Panc1 (cell line): ENCODE results near the gene NUP210L. TPM values are rescaled to one million over a fixed set of nuclear protein-coding genes. Genes with fewer than 3 reads are reported as not detected.
"Not testable (repeated sequence)": the region's sequence is repeated elsewhere in the genome, so short reads cannot be mapped to it uniquely, and the experiment has no call there.

Experiments used
- ATAC-seq: fragments of 200-7000 bp; cut with Tn5 transposase; 2 replicates; pipeline ENCODE4 v1.9.1; 2020; ENCODE audit warnings: mild to moderate bottlenecking, moderate library complexity
- BruUV-seq: library from RNA; stranded (reverse); fragments of 400-500 nt; replicated peaks from 2 replicates; lab custom pipeline; 2021; lab: Mats Ljungman, UMichigan
- CTCF ChIA-PET: fragments of 300-600 bp; sonication (Branson Sonifier 250); formaldehyde crosslinking; loops from one replicate; lab custom pipeline; 2022; ENCODE audit warnings: antibody characterized with exemption; lab: Charles Lee
- POLR2A ChIA-PET: fragments of 300-600 bp; sonication (Branson Sonifier 250); formaldehyde crosslinking; loops from one replicate; lab custom pipeline; 2022; ENCODE audit warnings: antibody characterized with exemption; lab: Charles Lee
- DNase-seq: peaks from one replicate; pipeline ENCODE4 v3.0.0-alpha.2; 2010; ENCODE audit warnings: low read depth, low spot score
- H3K27ac ChIP-seq: 2 replicates; pipeline ENCODE4 v1.5.1; 2011; ENCODE audit warnings: mild to moderate bottlenecking, low read length, inconsistent platforms
- H3K27me3 ChIP-seq: fragments of 200-500 bp; sonication (Bioruptor generic); 2 replicates; pipeline ENCODE4 v1.6.0; 2014; ENCODE audit warnings: low read length, inconsistent platforms; ENCODE audit not compliant: control insufficient read depth, insufficient read depth
- H3K36me3 ChIP-seq: fragments of 200-500 bp; sonication (Bioruptor generic); 2 replicates; pipeline ENCODE4 v1.5.1; 2014; ENCODE audit warnings: inconsistent platforms, mild to moderate bottlenecking, low read length, moderate library complexity; ENCODE audit not compliant: control insufficient read depth, insufficient read depth
- H3K4me1 ChIP-seq: 2 replicates; pipeline ENCODE4 v1.5.1; 2011; ENCODE audit warnings: inconsistent platforms, mild to moderate bottlenecking, low read length, moderate library complexity; ENCODE audit not compliant: control insufficient read depth, insufficient read depth
- H3K4me3 ChIP-seq, 2 experiments: 2 replicates each; pipeline ENCODE4 v1.5.1; 2011 to 2012; ENCODE audit warnings: low read depth in 2 of 2, low read length in 2 of 2, mild to moderate bottlenecking in 2 of 2, inconsistent platforms in 1 of 2, moderate library complexity in 1 of 2
- H3K9me3 ChIP-seq: fragments of 200-500 bp; sonication (Bioruptor generic); 2 replicates; pipeline ENCODE4 v1.5.1; 2014; ENCODE audit warnings: low read depth, mild to moderate bottlenecking, inconsistent platforms, low read length, moderate library complexity; ENCODE audit not compliant: control insufficient read depth, insufficient read depth
- CTCF ChIP-seq: fragments of 450-650 bp; IDR thresholded peaks from 2 replicates; pipeline ENCODE4 v1.5.1; 2017; ENCODE audit warnings: mild to moderate bottlenecking
- POLR2AphosphoS5 ChIP-seq: IDR thresholded peaks from 2 replicates; pipeline ENCODE4 v1.6.1; 2012; ENCODE audit warnings: mild to moderate bottlenecking, low read depth, low read length, moderate library complexity
- REST ChIP-seq, 2 experiments: IDR thresholded peaks; 2 replicates each; pipeline ENCODE4 v1.6.1; 2011 to 2012; ENCODE audit warnings: low read depth in 2 of 2, control low read depth in 1 of 2, low read length in 1 of 2, mild to moderate bottlenecking in 1 of 2, moderate library complexity in 1 of 2; ENCODE audit not compliant: insufficient read depth in 1 of 2
- SIN3A ChIP-seq: IDR thresholded peaks from 2 replicates; pipeline ENCODE4 v1.6.1; 2012; ENCODE audit warnings: low read depth, mild to moderate bottlenecking, low read length, moderate library complexity, borderline replicate concordance; ENCODE audit not compliant: insufficient read depth
- TCF7L2 ChIP-seq: IDR thresholded peaks from 2 replicates; pipeline ENCODE4 v1.6.1; 2011; ENCODE audit warnings: mild to moderate bottlenecking, low read depth, low read length, inconsistent platforms
- in situ Hi-C: cut with HindIII; loops from 2 replicates; pipeline ENCODE4 v1.10.0; 2016; ENCODE audit warnings: low sequenced_read_pairs, low pct_unique_long_range_greater_than_20kb
- intact Hi-C: fragments of 100-400 bp; cut with micrococcal nuclease; formaldehyde crosslinking; loops from one replicate; pipeline ENCODE4 v1.10.0; 2022; ENCODE audit not compliant: unreplicated experiment
- total RNA-seq: library from RNA; stranded (reverse); gene quantifications from one replicate; pipeline ENCODE4 v1.2.1, GENCODE V29; 2021; ENCODE audit not compliant: unreplicated experiment

Gene NUP210L
- total RNA-seq, 1 experiment from 2014 or later, result 0.05 TPM

GRCh38 chr1:154115180-154115579 lies 39.7 kb downstream of the NUP210L start:
- no peak for TF ChIP-seq TCF7L2
- TF ChIP-seq POLR2AphosphoS5, result no peak
- no peak for TF ChIP-seq SIN3A
- TF ChIP-seq REST (IDR thresholded peaks at IDR 0.05; ENCODE audit: insufficient read depth in 1 of 2, low read depth in 2 of 2, low read length in 1 of 2), result no peak
- no peak for TF ChIP-seq CTCF
- H3K4me3 ChIP-seq, result no peak overlapping the region
- no peaks in the 10 kb centered on the region for H3K27me3 ChIP-seq
- no peaks in the 10 kb centered on the region for H3K9me3 ChIP-seq
- BruUV-seq, result no TSS peak
- DNase-seq (no peak), ATAC-seq (no peak)
- H3K4me1 ChIP-seq, result no peaks in the 10 kb centered on the region
- in situ Hi-C loops (no loop called here), intact Hi-C loops (no loop called here)
- H3K36me3 ChIP-seq, result no peaks in the 10 kb centered on the region
- CTCF ChIA-PET, result no interaction called here
- no peak overlapping the region for H3K27ac ChIP-seq
- POLR2A ChIA-PET, result interaction anchor here (1.0 kb wide), 1 partner anchor 14 kb away, joined by 3 read pairs; no protein-coding TSS in a partner anchor

DNA sequence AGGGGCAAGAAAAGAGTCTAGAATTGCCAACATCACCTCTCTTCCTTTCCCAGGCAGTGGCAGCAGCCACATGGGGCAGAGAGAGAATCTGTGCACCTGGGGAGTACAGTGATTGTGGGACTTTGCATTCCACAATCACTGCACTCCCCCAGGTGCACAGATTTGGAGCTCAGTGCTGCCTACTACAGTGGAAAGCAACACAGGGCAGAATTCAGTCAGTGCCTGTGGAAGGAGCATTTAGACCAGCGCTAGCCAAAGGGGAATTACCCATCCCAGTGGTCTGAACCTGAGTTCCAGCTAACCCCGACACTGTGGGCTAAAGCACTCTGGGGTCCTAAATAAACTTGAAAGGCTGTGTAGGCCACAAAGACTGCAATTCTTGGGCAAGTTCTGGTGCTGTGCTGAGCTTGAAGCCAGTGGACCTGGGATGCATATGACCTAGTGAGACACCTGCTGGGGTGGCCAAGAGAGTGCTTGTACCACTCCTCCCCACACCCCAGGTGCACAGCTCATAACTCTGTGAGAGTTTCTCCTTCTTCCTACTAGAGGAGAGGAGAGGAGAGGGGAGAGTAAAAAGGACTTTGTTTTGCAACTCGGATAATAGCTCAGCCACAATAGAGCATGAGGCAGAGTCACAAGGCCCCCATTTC lies 50.3 kb downstream of the NUP210L start:
- BruUV-seq, result no TSS peak
- H3K4me1 ChIP-seq, result no peaks in the 10 kb centered on the region
- no peaks in the 10 kb centered on the region for H3K36me3 ChIP-seq
- no peak for TF ChIP-seq POLR2AphosphoS5
- no peak for DNase-seq
- H3K27ac ChIP-seq, result no peak overlapping the region
- no peaks in the 10 kb centered on the region for H3K9me3 ChIP-seq
- POLR2A ChIA-PET, result interaction anchor here (0.6 kb wide), 1 partner anchor 14 kb away, joined by 3 read pairs; no protein-coding TSS in a partner anchor
- CTCF ChIA-PET, result no interaction called here
- intact Hi-C loops, result no loop called here
- in situ Hi-C loops, result no loop called here
- ATAC-seq, result peak; percentile 68
- no peaks in the 10 kb centered on the region for H3K27me3 ChIP-seq
- H3K4me3 ChIP-seq, result no peak overlapping the region

DNA sequence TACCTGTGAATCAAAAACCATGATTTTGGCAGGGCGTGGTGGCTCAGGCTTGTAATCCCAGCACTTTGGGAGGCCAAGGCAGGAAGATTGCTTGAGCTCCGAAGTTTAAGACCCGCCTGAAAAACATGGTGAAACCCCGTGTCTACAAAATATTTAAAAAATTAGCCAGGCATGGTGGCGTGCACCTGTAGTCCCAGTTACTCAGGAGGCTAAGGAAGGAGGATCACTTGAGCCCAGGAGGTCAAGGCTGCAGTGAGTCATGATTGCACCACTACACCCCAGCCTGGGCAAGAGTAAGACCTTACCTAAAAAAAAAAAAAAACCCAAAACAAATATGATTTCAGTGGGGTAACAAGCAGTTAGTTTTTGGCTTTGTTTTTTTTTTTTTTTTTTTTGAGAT lies 54.7 kb downstream of the NUP210L start:
- DNase-seq, H3K4me3 ChIP-seq, CTCF ChIA-PET, H3K4me1 ChIP-seq, ATAC-seq, H3K27ac ChIP-seq, in situ Hi-C loops, H3K36me3 ChIP-seq, H3K9me3 ChIP-seq, BruUV-seq, intact Hi-C loops, H3K27me3 ChIP-seq, POLR2A ChIA-PET: not testable (repeated sequence)
